Testis (tissue), 2 donors: Measurements from ENCODE around the gene MBP.

Source experiments
- POLR2A ChIP-seq: fragments of 450-650 bp; IDR thresholded peaks from one replicate; pipeline ENCODE4 v1.6.1; 2017; ENCODE audit warnings: antibody characterized with exemption, mild to moderate bottlenecking, moderate library complexity
- TF ChIP-seq, protein P1 (sequence below), 3 experiments: fragments of 450-650 bp in 2 of 3; fragments of 200-600 bp in 1 of 3; sonication (generic) in 1 of 3; IDR thresholded peaks; one replicate each; pipeline ENCODE4 v1.5.1; 2016 to 2019; ENCODE audit warnings: antibody characterized with exemption in 3 of 3, mild to moderate bottlenecking in 2 of 3, moderate library complexity in 1 of 3

DNA sequence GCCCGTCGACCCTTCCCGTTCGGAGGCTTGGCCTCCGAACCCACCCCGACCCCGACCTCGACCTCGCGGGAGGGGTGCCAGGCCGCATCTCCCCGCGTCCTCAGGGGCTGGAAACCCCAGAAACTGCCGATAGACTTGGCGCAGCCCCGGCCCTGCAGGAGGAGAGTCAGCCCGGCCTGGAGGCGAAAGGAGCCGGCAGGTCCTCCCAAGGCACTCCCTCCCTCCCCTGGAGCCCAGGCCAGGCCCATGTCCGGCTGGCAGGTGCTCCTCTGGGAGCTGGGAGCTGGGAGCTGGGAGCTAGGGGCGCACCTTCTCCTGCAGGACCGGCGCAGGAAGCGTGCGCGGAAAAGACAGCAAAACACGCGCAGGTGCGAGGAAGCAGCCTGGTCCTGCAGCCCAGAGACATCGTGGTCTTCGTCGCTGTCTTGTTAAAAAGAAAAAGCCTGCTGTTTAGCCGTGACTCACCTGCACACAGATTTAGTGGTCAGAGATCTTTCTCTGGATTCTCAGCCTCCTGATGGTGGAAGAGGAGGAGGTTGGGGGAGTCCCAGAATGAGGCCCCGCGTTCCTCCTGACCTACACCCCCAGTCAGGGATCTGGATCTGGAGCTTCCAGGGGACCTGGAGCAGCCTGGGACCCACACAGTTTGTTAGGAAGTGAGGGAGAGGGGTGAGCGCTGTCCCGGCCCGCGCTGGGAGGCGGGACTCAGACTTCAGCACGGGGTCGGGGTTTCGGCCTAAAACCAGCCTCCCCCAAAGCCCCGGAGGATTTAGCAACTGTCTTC is 660 bp upstream of the MBP start:
- TF ChIP-seq, protein P1, sequence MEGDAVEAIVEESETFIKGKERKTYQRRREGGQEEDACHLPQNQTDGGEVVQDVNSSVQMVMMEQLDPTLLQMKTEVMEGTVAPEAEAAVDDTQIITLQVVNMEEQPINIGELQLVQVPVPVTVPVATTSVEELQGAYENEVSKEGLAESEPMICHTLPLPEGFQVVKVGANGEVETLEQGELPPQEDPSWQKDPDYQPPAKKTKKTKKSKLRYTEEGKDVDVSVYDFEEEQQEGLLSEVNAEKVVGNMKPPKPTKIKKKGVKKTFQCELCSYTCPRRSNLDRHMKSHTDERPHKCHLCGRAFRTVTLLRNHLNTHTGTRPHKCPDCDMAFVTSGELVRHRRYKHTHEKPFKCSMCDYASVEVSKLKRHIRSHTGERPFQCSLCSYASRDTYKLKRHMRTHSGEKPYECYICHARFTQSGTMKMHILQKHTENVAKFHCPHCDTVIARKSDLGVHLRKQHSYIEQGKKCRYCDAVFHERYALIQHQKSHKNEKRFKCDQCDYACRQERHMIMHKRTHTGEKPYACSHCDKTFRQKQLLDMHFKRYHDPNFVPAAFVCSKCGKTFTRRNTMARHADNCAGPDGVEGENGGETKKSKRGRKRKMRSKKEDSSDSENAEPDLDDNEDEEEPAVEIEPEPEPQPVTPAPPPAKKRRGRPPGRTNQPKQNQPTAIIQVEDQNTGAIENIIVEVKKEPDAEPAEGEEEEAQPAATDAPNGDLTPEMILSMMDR (IDR thresholded peaks at IDR 0.05), result no peak
- no peak for TF ChIP-seq POLR2A
